GM03348 (cell line): Measurements from ENCODE around the gene GLYATL3.
"Not testable (repeated sequence)": the region's sequence is repeated elsewhere in the genome, so short reads cannot be mapped to it uniquely, and the experiment has no call there.

Source experiments
- DNase-seq: peaks from one replicate; pipeline ENCODE4 v3.0.0; 2012; ENCODE audit warnings: low spot score

GLYATL3 gene

DNA sequence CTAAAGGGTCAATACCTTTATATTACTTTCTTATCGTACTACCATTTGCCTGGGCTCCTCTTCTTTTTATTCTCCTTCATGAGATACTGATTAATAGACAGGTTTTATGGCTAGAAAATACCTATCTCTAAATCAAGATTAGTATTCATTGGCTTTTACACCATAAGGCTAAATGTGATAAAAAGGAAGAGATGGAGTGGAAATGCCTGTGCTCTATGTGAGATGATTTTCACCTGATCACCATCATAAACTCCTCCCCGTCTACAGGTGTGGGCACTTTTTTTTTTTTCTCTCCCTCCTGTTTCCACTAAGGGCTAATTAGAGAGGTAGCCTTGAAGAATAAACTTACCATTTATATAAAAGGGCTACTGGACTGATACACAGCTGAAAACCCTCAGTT is at the start of gene GLYATL3:
Gene GLYATL3, plus strand, starts transcription at position 301 of the 400 bp plus-strand sequence. CDS start 12,068 bp downstream, outside the sequence.
- no peak for DNase-seq

- DNase-seq = peak; percentile 25
Observed at GRCh38 chr6:49453221-49453620, 46.5 kb upstream of the GLYATL3 start.

GRCh38 chr6:49454787-49455709 is 44.7 kb upstream of the GLYATL3 start:
- no peak for DNase-seq

- DNase-seq = no peak
Observed at GRCh38 chr6:49457771-49458170, 42.0 kb upstream of the GLYATL3 start.

DNA sequence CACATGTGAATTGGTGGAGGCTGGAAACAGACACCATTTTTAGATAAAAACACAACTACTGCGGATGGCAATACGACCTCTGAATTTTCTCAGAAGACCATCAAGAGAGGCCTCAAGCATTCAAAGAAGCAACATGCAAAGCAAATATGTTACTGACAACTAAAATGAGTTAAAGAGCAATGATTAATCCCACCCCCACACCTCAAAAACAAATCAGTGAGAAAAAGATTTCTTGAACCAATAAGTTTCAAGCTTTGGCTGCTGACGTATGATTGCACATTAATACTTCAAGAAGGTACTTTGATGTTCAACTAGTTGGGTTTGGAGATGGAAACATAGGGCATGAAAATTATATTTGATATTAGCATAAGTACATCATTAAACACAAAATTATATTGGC is 37.7 kb upstream of the GLYATL3 start:
- peak; percentile 12 for DNase-seq

DNA sequence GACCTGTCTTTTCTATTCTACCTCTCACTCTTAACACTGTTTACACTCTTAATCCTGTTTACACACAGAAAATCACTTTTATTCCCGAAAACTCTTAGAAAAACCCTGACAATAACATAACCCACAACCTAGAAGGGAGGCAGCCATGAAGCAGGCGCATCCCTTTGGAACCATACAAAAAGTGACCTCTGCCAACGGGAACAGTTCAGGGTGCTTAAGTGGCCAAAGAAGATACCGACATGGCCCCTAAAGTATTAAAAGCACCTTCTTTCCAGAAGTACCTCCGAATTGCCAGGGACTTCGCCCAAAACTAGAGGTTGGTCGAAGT is 37.2 kb upstream of the GLYATL3 start:
- DNase-seq = peak; percentile 2

DNA sequence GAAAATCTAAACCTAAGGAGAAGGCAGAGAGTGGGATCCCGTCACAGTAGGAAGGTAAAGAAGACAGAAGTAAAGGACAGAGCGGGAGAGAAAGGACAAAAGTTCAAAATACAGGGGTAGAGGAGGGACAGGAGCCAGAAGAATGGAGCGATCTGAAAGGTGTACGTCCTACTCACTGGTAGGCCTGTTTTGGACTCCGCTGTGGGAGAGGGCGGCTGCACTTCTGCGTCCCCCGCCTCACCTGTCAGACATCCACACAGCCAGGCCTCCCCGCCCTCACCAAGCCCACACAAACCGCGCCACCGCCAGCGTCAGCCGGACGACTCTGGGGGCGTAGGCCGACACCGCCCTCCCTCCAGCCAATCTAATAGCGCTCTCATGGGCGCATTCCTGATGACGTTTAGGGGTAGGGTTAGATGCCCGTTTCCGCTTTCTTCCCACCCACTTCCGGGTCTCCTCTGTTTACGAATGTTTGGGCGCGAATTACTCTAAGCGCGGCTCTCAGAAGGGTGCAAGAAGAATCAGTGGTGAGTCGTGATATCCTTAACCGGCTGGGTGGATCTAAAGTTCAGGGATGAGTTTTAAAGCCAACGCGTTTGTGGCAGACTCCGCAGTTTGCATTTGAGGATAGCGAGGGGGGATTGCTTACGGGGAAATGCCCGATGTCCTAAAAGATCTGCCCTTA is 36.7 kb upstream of the GLYATL3 start, which contains the start of the genes CENPQ and MMUT:
Gene CENPQ, plus strand, starts transcription at position 444 of the 685 bp plus-strand sequence. CDS start 6,807 bp downstream, outside the sequence.
Gene MMUT, minus strand, starts transcription at position 327 of the 685 bp plus-strand sequence. CDS start 3,787 bp downstream, outside the sequence.
- peak; percentile 96 for DNase-seq

DNA sequence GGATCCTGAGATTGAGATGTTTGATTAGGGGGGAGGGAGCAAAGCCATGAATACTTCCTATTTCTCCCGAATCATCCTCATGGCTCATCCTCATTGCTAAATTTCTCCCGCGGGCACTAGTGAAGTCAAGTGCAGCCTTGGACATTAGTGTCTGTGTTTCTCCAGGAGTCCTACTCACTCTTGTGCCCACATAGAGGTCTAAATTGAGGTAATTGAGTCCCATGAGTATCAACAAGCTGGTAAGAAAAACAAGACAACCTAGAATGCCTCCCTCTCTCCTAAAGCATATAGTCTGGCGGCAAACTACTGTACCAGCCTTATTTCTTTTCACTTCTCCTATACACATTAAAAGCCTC is 36.1 kb upstream of the GLYATL3 start:
- peak; percentile 3 for DNase-seq

DNA sequence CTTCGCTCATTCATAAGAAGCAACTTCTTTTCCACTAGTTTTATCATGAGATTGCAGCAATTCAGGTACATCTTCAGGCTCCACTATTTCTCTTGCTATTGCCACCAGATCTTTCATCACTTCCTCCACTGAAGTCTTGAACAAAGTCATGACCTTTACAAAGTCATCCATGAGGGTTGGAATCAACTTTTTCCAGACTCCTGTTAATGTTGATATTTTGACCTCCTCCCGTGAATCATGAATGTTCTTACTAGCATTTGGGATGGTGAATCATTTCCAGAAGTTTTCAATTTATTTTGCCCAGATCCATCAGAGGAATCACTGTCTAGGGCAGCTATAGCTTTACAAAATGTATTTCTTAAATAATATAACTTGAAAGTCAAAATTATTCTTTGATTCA is 35.0 kb upstream of the GLYATL3 start:
- no peak for DNase-seq

- DNase-seq = no peak
Observed at GRCh38 chr6:49468042-49468441, 31.7 kb upstream of the GLYATL3 start.

- not testable (repeated sequence) for DNase-seq
Observed at GRCh38 chr6:49476564-49476963, 23.2 kb upstream of the GLYATL3 start.

- DNase-seq = no peak
Observed at GRCh38 chr6:49479308-49479970, 20.3 kb upstream of the GLYATL3 start.

- not testable (repeated sequence) for DNase-seq
Observed at GRCh38 chr6:49481846-49482245, 17.9 kb upstream of the GLYATL3 start.

DNA sequence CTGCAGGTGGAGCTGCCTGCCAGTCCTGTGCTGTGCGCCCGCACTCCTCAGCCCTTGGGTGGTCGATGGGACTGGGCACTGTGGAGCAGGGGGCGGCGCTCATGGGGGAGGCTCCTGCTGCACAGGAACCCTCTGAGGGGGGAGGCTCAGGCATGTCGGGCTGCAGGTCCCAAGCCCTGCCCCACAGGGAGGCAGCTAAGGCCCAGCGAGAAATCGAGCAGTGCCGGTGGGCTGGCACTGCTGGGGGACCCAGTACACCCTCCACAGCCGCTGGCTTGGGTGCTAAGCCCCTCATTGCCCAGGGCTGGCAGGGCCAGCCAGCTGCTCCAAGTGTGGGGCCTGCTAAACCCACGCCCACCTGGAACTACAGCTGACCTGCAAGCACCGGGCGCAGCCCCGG is 16.3 kb upstream of the GLYATL3 start:
- not testable (repeated sequence) for DNase-seq

DNA sequence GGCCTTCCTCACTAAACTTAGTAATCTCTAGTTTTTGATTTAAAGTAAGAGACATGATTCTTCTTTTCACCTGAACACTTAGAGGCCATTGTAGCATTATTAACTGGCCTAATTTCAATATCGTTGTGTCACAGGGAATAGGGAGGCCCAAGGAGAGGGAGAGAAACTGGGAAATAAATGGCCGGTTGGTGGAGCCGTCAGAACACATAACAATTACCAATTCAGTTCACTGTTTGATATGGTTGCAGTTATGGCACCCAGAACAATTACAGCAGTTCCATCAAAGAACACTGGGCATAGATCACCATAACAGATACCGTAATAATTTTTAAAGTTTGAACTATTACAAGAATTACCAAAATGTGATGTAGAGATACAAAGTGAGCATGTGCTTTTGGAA is 9.1 kb upstream of the GLYATL3 start:
- no peak for DNase-seq

- no peak for DNase-seq
Observed at GRCh38 chr6:49497304-49497703, 2.4 kb upstream of the GLYATL3 start.

GRCh38 chr6:49499126-49499525 is 597 bp upstream of the GLYATL3 start:
- no peak for DNase-seq

DNA sequence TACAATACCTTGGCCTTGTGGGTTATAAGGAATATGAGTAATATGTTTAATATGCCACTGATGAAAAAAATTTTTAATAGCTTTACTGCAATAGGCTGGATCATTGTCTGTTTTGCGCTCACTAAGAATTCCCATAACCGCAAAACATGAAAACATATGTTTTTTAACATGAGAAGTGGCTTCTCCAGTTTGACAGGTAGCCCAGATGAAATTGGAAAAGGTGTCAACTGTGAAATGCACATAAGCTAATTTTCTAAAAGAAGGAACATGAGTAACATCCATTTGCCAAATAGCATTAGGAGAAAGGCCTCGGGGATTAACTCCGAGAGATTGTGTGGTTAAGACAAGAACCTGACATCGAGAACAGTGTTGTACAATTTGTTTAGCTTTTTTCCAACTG is 4.9 kb downstream of the GLYATL3 start:
- no peak for DNase-seq

DNA sequence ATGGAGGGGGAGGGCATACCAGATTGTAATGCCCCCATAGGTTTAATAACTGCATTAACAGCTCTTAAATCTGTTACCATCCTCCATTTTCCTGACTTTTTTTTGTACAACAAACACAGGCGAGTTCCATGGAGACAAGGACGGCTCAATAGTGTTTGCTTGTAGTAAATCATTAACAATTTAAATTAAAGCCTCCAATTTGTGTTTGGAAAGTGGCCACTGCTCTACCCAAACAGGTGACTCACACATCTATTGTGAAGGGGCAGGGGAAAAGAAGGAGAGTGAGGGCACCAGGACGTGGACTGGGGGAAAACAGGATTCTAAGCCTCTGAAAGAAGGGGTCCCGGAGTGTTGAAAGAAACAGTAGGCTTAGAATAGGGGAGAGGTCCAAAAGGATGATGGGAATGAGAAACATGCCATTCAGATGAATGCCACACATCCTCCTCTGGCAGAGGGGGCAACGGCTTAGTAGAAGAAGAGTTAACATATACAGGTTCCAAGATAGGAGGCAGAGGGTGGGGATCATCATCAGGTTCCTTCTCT is 6.9 kb downstream of the GLYATL3 start:
- no peak for DNase-seq

- no peak for DNase-seq
Observed at GRCh38 chr6:49509342-49509741, 9.6 kb downstream of the GLYATL3 start.

DNA sequence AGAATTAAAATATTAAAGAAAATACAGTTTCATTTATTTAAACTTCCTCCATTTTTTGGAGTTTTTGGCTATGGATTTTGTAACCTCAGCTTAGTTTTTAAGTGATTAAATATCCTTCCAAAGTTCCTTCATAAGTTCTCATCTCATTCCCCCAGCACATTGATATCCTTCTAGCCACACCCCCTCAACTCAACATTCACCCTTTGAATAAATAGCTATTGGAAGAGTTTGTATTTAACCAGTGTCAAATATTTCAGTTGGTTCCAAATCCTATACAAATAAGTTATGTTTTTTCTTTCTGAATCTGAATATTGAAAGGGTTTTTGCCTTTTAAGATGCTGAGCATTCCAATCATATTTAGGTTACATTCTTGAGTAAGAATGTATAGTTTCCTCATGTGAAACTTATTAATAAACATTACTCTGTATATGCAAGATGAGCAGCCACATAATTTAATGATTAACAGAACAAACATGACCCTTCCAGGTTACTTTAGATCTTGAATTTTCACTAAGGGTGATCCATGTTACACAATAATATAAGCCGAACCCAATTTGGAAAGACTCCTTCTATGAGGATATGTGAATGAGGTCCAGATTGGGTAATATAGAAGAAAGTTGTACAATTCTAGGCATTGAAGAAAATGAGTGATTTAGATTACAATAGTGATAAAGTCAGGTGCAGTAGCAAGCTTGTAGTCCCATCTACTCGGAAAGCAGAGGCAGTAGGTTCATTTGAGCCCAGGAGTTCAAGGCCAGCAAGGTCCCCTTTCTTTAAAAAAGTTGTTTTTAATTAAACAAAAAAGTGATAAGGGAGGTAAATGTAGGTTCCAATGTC is 13.6 kb downstream of the GLYATL3 start:
- no peak for DNase-seq
